MCF 10A (cell line): Measurements from ENCODE around the gene ASMT. TPM values are rescaled to one million over a fixed set of nuclear protein-coding genes. Genes with fewer than 3 reads are reported as not detected.

ENCODE experiments used
- BruUV-seq: library from RNA; stranded (reverse); fragments of 400-500 nt; replicated peaks from 2 replicates; lab custom pipeline; 2021; lab: Mats Ljungman, UMichigan
- CTCF ChIA-PET: fragments of 300-600 bp; sonication (Branson Sonifier 250); formaldehyde crosslinking; extraction: SDS; loops from one replicate; lab custom pipeline; 2021; ENCODE audit warnings: antibody characterized with exemption, inconsistent platforms; lab: Yijun Ruan, JAX
- POLR2A ChIA-PET: fragments of 300-600, 350-650 bp; sonication (Branson Sonifier 250); formaldehyde crosslinking; extraction: SDS; loops from one replicate; lab custom pipeline; 2020; ENCODE audit warnings: antibody characterized with exemption, inconsistent platforms; lab: Yijun Ruan, JAX
- DNase-seq: peaks from one replicate; pipeline ENCODE4 v3.0.0-alpha.2; 2018; ENCODE audit not compliant: unreplicated experiment
- H3K27ac Mint-ChIP-seq: one replicate; pipeline ENCODE4 v1.8.0; 2022; ENCODE audit warnings: mild to moderate bottlenecking, low read depth, mixed read lengths; ENCODE audit not compliant: unreplicated experiment
- H3K27me3 Mint-ChIP-seq: one replicate; pipeline ENCODE4 v1.8.0; 2022; ENCODE audit warnings: mixed read lengths; ENCODE audit not compliant: insufficient read depth, unreplicated experiment
- H3K36me3 Mint-ChIP-seq: one replicate; pipeline ENCODE4 v1.8.0; 2022; ENCODE audit warnings: mild to moderate bottlenecking, moderate library complexity, mixed read lengths; ENCODE audit not compliant: insufficient read depth, unreplicated experiment
- H3K4me1 Mint-ChIP-seq: one replicate; pipeline ENCODE4 v1.8.0; 2022; ENCODE audit warnings: mixed read lengths; ENCODE audit not compliant: insufficient read depth, unreplicated experiment
- H3K4me3 Mint-ChIP-seq: one replicate; pipeline ENCODE4 v1.8.0; 2022; ENCODE audit warnings: mild to moderate bottlenecking, moderate library complexity, mixed read lengths; ENCODE audit not compliant: unreplicated experiment
- H3K9me3 Mint-ChIP-seq: one replicate; pipeline ENCODE4 v1.8.0; 2022; ENCODE audit warnings: mixed read lengths; ENCODE audit not compliant: unreplicated experiment
- CTCF ChIP-seq: fragments of 200-600 bp; IDR thresholded peaks from one replicate; pipeline ENCODE4 v1.8.0; 2022; ENCODE audit warnings: antibody characterized with exemption, mild to moderate bottlenecking; ENCODE audit not compliant: unreplicated experiment
- intact Hi-C: fragments of 100-400 bp; cut with micrococcal nuclease; formaldehyde crosslinking; loops from 2 replicates; pipeline ENCODE4 v1.14.1; 2022
- total RNA-seq: library from RNA; stranded (reverse); gene quantifications from 2 replicates; pipeline ENCODE4 v1.2.3, GENCODE V29; 2022

Gene ASMT
- total RNA-seq, 1 experiment from 2014 or later = not detected

GRCh38 chrX:1592470-1593142, 22.3 kb upstream of the ASMT start:
- no peak for TF ChIP-seq CTCF
- no peaks in the 10 kb centered on the region for H3K9me3 Mint-ChIP-seq
- peak; percentile 5 for DNase-seq
- intact Hi-C loops = no loop called here
- ChIA-PET CTCF (no interaction called here), POLR2A (no interaction called here)
- H3K36me3 Mint-ChIP-seq = peaks cover 56% of the 10 kb centered on the region
- peak overlapping the region; percentile 93 for H3K27ac Mint-ChIP-seq
- H3K4me1 Mint-ChIP-seq = peaks cover 11% of the 10 kb centered on the region
- H3K27me3 Mint-ChIP-seq = no peaks in the 10 kb centered on the region
- H3K4me3 Mint-ChIP-seq = peak overlapping the region; percentile 86
- BruUV-seq = no TSS peak

GRCh38 chrX:1593286-1594271, 21.3 kb upstream of the ASMT start:
- Mint-ChIP-seq H3K36me3 (peaks cover 65% of the 10 kb centered on the region), H3K4me3 (peak overlapping the region; percentile 86), H3K27ac (peak overlapping the region; percentile 93), H3K9me3 (no peaks in the 10 kb centered on the region), H3K4me1 (peaks cover 11% of the 10 kb centered on the region), H3K27me3 (no peaks in the 10 kb centered on the region)
- POLR2A ChIA-PET = no interaction called here
- TF ChIP-seq CTCF = no peak
- intact Hi-C loops = no loop called here
- CTCF ChIA-PET = no interaction called here
- BruUV-seq = TSS peak; percentile 38
- no peak for DNase-seq

- no peak for DNase-seq
- H3K27me3 Mint-ChIP-seq = no peaks in the 10 kb centered on the region
- peaks cover 11% of the 10 kb centered on the region for H3K4me1 Mint-ChIP-seq
- H3K36me3 Mint-ChIP-seq = peaks cover 85% of the 10 kb centered on the region
- H3K27ac Mint-ChIP-seq = no peak overlapping the region
- ChIA-PET CTCF (no interaction called here), POLR2A (no interaction called here)
- H3K4me3 Mint-ChIP-seq = no peak overlapping the region
- no TSS peak for BruUV-seq
- H3K9me3 Mint-ChIP-seq = no peaks in the 10 kb centered on the region
- intact Hi-C loops = no loop called here
- no peak for TF ChIP-seq CTCF
These were observed 19.2 kb upstream of the ASMT start for GRCh38 chrX:1595711-1596060.

- Mint-ChIP-seq H3K9me3 (no peaks in the 10 kb centered on the region), H3K4me3 (no peak overlapping the region), H3K4me1 (peaks cover 11% of the 10 kb centered on the region), H3K27me3 (no peaks in the 10 kb centered on the region), H3K36me3 (peaks cover 88% of the 10 kb centered on the region), H3K27ac (no peak overlapping the region)
- BruUV-seq = no TSS peak
- POLR2A ChIA-PET = no interaction called here
- intact Hi-C loops = no loop called here
- TF ChIP-seq CTCF = no peak
- CTCF ChIA-PET = no interaction called here
- DNase-seq = no peak
These were observed 18.0 kb upstream of the ASMT start for GRCh38 chrX:1596676-1597344.
